Ovary (tissue), 3 donors: ENCODE measurements around the gene MTCH1.

Experiments
- EP300 ChIP-seq: sonication (generic); formaldehyde crosslinking; IDR thresholded peaks from one replicate; pipeline ENCODE4 v1.6.1; 2017; ENCODE audit warnings: antibody characterized with exemption
- POLR2A ChIP-seq: fragments of 450-650 bp; IDR thresholded peaks from one replicate; pipeline ENCODE4 v1.6.1; 2017; ENCODE audit warnings: antibody characterized with exemption, mild to moderate bottlenecking, moderate library complexity
- TF ChIP-seq, protein P1 (sequence below), 3 donors: fragments of 450-650 bp in 2 of 3; fragments of 200-600 bp in 1 of 3; IDR thresholded peaks; one replicate each; pipeline versions ENCODE4 v1.5.1 to v1.8.0; 2016 to 2022; ENCODE audit warnings: antibody characterized with exemption in 3 of 3, mild to moderate bottlenecking in 1 of 3
- donor health status: DM: no; HTN: no; CAD: no.

DNA sequence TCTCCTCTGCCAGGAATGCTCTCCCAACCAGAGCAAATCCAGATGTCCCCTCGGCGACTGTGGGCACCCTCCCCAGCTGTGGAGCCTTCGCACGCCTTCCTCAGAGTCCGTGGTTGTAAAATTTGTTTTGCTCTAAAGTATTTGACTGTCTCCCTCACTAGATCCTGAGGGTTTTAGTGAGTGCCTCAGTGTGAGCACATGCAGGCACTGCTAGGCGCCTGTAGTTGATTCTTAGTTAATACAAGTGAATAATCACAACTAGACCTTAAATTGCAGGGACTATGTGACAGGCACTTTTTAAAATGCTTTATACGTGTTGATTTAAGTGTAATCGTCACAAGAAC lies 680 bp upstream of the MTCH1 start:
- TF ChIP-seq, protein P1, sequence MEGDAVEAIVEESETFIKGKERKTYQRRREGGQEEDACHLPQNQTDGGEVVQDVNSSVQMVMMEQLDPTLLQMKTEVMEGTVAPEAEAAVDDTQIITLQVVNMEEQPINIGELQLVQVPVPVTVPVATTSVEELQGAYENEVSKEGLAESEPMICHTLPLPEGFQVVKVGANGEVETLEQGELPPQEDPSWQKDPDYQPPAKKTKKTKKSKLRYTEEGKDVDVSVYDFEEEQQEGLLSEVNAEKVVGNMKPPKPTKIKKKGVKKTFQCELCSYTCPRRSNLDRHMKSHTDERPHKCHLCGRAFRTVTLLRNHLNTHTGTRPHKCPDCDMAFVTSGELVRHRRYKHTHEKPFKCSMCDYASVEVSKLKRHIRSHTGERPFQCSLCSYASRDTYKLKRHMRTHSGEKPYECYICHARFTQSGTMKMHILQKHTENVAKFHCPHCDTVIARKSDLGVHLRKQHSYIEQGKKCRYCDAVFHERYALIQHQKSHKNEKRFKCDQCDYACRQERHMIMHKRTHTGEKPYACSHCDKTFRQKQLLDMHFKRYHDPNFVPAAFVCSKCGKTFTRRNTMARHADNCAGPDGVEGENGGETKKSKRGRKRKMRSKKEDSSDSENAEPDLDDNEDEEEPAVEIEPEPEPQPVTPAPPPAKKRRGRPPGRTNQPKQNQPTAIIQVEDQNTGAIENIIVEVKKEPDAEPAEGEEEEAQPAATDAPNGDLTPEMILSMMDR (IDR thresholded peaks at IDR 0.05), result no peak
- TF ChIP-seq POLR2A (no peak), EP300 (no peak)
